SJSA1 (cell line): ENCODE data around the gene TIMM13. TPM values are rescaled to one million over a fixed set of nuclear protein-coding genes. Genes with fewer than 3 reads are reported as not detected.
"Not testable (repeated sequence)": the region's sequence is repeated elsewhere in the genome, so short reads cannot be mapped to it uniquely, and the experiment has no call there.

ENCODE experiments used
- DNase-seq, 2 experiments: peaks; one replicate each; pipeline ENCODE4 v3.0.0-alpha.2; 2015 to 2020; ENCODE audit warnings: low spot score in 2 of 2, low read depth in 1 of 2
- H3K27ac ChIP-seq: fragments of 250-450 bp; sonication (Bioruptor Pico); 2 replicates; pipeline ENCODE4 v1.5.1; 2020; ENCODE audit warnings: mild to moderate bottlenecking, moderate library complexity
- H3K27me3 ChIP-seq: fragments of 250-450 bp; sonication (Bioruptor Pico); replicated peaks from 2 replicates; pipeline ENCODE4 v1.5.1; 2020; ENCODE audit warnings: mild to moderate bottlenecking, moderate library complexity
- H3K36me3 ChIP-seq: fragments of 250-450 bp; sonication (Bioruptor Pico); 2 replicates; pipeline ENCODE4 v1.5.1; 2020; ENCODE audit warnings: mild to moderate bottlenecking
- H3K4me1 ChIP-seq: fragments of 250-450 bp; sonication (Bioruptor Pico); replicated peaks from 2 replicates; pipeline ENCODE4 v1.6.1; 2021; ENCODE audit warnings: mild to moderate bottlenecking
- H3K4me3 ChIP-seq: fragments of 250-450 bp; sonication (Bioruptor Pico); 2 replicates; pipeline ENCODE4 v1.5.1; 2020; ENCODE audit warnings: mild to moderate bottlenecking
- H3K9me3 ChIP-seq: fragments of 250-450 bp; sonication (Bioruptor Pico); replicated peaks from 2 replicates; pipeline ENCODE4 v1.5.1; 2020; ENCODE audit warnings: mild to moderate bottlenecking
- total RNA-seq: library from RNA; depleted of rRNA; stranded (reverse); fragments of >200 nt; shearing (Covaris generic); gene quantifications from 2 replicates; pipeline ENCODE4 v1.2.3, GENCODE V29; 2014

TIMM13 gene
- total RNA-seq, 1 experiment from 2014 or later, result 48.8 TPM

DNA sequence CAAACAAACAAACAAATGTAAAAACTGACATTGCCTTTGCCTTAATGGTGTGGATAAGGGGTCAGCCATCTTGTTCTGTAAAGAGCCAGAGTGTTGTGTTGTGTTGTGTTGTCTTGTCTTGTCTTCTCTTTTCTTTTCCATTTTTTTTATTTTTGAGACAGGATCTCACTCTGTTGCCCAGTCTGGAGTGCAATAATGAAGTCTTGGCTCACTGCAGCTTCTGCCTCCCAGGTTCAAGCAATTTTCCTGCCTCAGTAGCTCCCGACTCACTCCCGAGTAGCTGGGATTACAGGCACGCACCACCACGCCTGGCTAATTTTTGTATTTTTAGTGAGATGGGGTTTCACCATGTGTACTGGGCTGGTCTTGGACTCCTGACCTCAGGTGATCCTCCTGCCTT lies 27.8 kb downstream of the TIMM13 start:
- Histone ChIP-seq H3K4me3 (no peak overlapping the region), H3K4me1 (0 out of 2 replicates have a peak, but pooled peaks cover 4% of the 10 kb centered on the region), H3K27ac (no peak overlapping the region), H3K36me3 (no peaks in the 10 kb centered on the region), H3K9me3 (no peaks in the 10 kb centered on the region), H3K27me3 (no peaks in the 10 kb centered on the region)
- DNase-seq, result no peak

DNA sequence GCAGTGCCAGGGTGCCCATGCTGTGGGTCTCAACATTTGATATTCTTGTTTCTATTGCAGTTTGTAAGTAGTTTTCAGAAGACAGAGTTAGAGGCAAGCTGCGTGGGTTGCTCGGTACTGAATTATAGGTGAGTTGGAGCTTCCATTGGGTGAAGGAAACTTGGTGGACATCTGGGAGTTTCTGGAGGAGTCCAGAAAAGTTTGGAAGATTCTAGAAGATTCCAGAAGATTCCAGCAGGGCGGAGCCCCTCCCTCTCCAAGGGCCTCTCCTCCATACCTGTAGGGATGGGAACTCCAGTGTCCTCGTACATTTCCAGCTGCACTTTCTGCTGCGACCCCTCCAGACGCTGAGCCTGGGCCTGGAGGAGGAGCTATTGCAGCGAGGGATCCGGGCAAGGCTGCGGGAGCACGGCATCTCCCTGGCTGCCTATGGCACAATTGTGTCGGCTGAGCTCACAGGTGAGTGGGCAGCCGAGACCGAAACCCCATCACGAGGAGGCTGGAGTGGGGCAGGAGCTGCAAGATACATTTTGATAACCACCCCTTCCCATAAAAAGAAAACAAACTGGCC lies 28.6 kb downstream of the TIMM13 start:
- H3K4me1 ChIP-seq, result 0 out of 2 replicates have a peak, but pooled peaks cover 5% of the 10 kb centered on the region
- H3K9me3 ChIP-seq, result no peaks in the 10 kb centered on the region

GRCh38 chr19:2397173-2397572 lies 30.2 kb downstream of the TIMM13 start:
- H3K36me3 ChIP-seq, H3K27me3 ChIP-seq, DNase-seq, H3K4me3 ChIP-seq, H3K9me3 ChIP-seq, H3K27ac ChIP-seq, H3K4me1 ChIP-seq: not testable (repeated sequence)

More for the DNA sequence above, 28.6 kb downstream of the TIMM13 start:
- DNase-seq, result no peak
- Histone ChIP-seq H3K4me3 (no peak overlapping the region), H3K36me3 (no peaks in the 10 kb centered on the region), H3K27ac (no peak overlapping the region), H3K27me3 (no peaks in the 10 kb centered on the region)

- H3K9me3 ChIP-seq, H3K4me1 ChIP-seq, H3K27me3 ChIP-seq, H3K36me3 ChIP-seq, DNase-seq, H3K27ac ChIP-seq, H3K4me3 ChIP-seq: not testable (repeated sequence)
Observed at GRCh38 chr19:2395293-2395829, 32.0 kb downstream of the TIMM13 start.

DNA sequence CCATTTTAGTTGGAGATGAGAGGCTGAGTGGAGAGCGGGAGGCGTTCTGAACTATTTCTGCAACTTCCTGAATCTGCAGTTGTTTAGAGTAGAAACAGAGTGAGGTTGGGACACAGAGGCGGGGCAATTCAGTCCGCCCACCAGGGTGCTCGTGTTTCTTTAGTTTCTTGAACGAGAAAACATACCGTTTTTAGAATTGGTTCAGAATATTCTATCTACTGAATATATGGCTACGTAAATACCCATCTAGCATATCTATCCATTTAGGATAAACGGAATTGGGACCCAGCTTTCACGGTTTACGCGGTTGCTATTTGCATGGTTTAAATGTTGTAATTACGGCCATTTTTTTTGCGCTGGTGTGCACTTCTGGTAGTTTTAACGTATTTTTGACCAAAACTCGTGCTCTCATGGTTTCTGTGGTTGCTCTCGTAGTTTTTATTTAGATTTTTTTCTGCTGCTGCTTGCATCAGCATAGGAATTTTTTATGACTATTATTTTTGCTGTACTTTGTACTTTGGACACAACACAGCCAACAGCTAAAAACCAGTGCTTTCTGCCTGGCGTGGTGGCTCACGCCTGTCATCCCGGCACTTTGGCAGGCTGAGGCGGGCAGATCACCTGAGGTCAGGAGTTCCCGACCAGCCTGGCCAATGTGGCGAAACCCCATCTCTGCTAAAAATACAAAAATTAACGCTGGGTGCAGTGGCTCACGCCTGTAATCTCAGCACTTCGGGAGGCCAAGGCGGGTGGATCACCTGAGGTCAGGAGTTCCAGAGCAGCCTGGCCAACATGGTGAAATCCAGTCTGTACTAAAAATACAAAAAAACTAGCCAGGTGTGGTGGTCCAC lies 32.7 kb downstream of the TIMM13 start:
- Histone ChIP-seq H3K27me3 (no peaks in the 10 kb centered on the region), H3K9me3 (no peaks in the 10 kb centered on the region; the same call in 1 of the 2 replicates), H3K4me3 (peak overlapping the region; percentile 24; the same call in 1 of the 2 replicates), H3K36me3 (no peaks in the 10 kb centered on the region), H3K4me1 (0 out of 2 replicates have a peak, but pooled peaks cover 5% of the 10 kb centered on the region), H3K27ac (no peak overlapping the region)
- DNase-seq, result no peak

DNA sequence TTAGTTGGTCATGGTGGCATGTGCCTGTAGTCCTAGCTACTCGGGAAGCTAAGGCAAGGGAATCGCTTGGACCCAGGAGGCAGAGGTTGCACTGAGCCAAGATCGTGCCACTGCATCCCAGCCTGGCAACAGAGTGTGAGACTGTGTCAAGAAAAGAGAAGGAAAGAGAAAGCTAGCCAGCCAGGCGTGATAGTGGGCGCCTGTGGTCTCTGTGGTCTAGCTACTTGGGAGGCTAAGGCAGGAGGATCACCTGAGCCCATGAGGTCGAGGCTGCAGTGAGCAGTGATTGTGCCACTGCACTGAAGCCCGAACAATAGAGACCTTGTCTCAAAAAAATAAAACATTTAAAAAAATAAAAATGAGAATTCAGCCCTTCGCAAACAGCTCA lies 33.3 kb downstream of the TIMM13 start:
- no peak overlapping the region for H3K4me3 ChIP-seq
- H3K27ac ChIP-seq, result no peak overlapping the region
- no peaks in the 10 kb centered on the region for H3K36me3 ChIP-seq
- H3K27me3 ChIP-seq, result no peaks in the 10 kb centered on the region
- H3K9me3 ChIP-seq, result no peaks in the 10 kb centered on the region; the same call in 1 of the 2 replicates
- no peak for DNase-seq
- H3K4me1 ChIP-seq, result 0 out of 2 replicates have a peak, but pooled peaks cover 5% of the 10 kb centered on the region

GRCh38 chr19:2392899-2393298 lies 34.5 kb downstream of the TIMM13 start:
- DNase-seq, H3K36me3 ChIP-seq, H3K9me3 ChIP-seq, H3K27ac ChIP-seq, H3K27me3 ChIP-seq, H3K4me3 ChIP-seq, H3K4me1 ChIP-seq: not testable (repeated sequence)

GRCh38 chr19:2392366-2392765 lies 35.0 kb downstream of the TIMM13 start:
- Histone ChIP-seq H3K4me1 (0 out of 2 replicates have a peak, but pooled peaks cover 5% of the 10 kb centered on the region), H3K27me3 (no peaks in the 10 kb centered on the region), H3K4me3 (no peak overlapping the region), H3K9me3 (no peaks in the 10 kb centered on the region; the same call in 1 of the 2 replicates), H3K36me3 (no peaks in the 10 kb centered on the region), H3K27ac (no peak overlapping the region)
- DNase-seq, result no peak

GRCh38 chr19:2391118-2391725 lies 36.2 kb downstream of the TIMM13 start:
- peak in 1 of 2 experiments; percentile 45 for DNase-seq
- no peaks in the 10 kb centered on the region for H3K36me3 ChIP-seq
- H3K27ac ChIP-seq, result no peak overlapping the region
- no peaks in the 10 kb centered on the region for H3K27me3 ChIP-seq
- 0 out of 2 replicates have a peak, but pooled peaks cover 5% of the 10 kb centered on the region for H3K4me1 ChIP-seq
- H3K4me3 ChIP-seq, result no peak overlapping the region
- no peaks in the 10 kb centered on the region; the same call in 1 of the 2 replicates for H3K9me3 ChIP-seq

GRCh38 chr19:2389594-2389993 lies 37.8 kb downstream of the TIMM13 start:
- peaks cover 5% of the 10 kb centered on the region for H3K4me1 ChIP-seq
- no peaks in the 10 kb centered on the region; the same call in 1 of the 2 replicates for H3K9me3 ChIP-seq
- no peaks in the 10 kb centered on the region for H3K27me3 ChIP-seq
- H3K4me3 ChIP-seq, result no peak overlapping the region
- DNase-seq, result no peak
- no peaks in the 10 kb centered on the region for H3K36me3 ChIP-seq
- H3K27ac ChIP-seq, result no peak overlapping the region

GRCh38 chr19:2387367-2388288 lies 39.8 kb downstream of the TIMM13 start:
- H3K36me3 ChIP-seq, result no peaks in the 10 kb centered on the region
- no peaks in the 10 kb centered on the region for H3K27me3 ChIP-seq
- H3K4me3 ChIP-seq, result no peak overlapping the region
- H3K9me3 ChIP-seq, result no peaks in the 10 kb centered on the region
- no peak overlapping the region for H3K27ac ChIP-seq
- DNase-seq, result no peak
- H3K4me1 ChIP-seq, result peaks cover 3% of the 10 kb centered on the region

- Histone ChIP-seq H3K27ac (no peak overlapping the region), H3K27me3 (no peaks in the 10 kb centered on the region), H3K36me3 (no peaks in the 10 kb centered on the region), H3K4me3 (no peak overlapping the region), H3K4me1 (peaks cover 3% of the 10 kb centered on the region), H3K9me3 (peaks cover 4% of the 10 kb centered on the region)
- peak; percentile 44 to 57 for DNase-seq
Observed at GRCh38 chr19:2385053-2385721, 42.2 kb downstream of the TIMM13 start.
